ENCODE data around the gene SUOX.

DNA sequence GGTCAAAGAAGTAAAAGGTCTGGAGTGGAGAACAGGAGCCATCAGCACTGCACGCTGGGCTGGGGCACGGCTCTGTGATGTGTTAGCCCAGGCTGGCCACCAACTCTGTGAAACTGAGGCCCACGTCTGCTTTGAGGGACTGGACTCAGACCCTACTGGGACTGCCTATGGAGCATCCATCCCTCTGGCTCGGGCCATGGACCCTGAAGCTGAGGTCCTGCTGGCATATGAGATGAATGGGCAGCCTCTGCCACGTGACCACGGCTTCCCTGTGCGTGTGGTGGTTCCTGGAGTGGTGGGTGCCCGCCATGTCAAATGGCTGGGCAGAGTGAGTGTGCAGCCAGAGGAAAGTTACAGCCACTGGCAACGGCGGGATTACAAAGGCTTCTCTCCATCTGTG lies 7.1 kb downstream of the SUOX start:
- TF ChIP-seq, protein P1, sequence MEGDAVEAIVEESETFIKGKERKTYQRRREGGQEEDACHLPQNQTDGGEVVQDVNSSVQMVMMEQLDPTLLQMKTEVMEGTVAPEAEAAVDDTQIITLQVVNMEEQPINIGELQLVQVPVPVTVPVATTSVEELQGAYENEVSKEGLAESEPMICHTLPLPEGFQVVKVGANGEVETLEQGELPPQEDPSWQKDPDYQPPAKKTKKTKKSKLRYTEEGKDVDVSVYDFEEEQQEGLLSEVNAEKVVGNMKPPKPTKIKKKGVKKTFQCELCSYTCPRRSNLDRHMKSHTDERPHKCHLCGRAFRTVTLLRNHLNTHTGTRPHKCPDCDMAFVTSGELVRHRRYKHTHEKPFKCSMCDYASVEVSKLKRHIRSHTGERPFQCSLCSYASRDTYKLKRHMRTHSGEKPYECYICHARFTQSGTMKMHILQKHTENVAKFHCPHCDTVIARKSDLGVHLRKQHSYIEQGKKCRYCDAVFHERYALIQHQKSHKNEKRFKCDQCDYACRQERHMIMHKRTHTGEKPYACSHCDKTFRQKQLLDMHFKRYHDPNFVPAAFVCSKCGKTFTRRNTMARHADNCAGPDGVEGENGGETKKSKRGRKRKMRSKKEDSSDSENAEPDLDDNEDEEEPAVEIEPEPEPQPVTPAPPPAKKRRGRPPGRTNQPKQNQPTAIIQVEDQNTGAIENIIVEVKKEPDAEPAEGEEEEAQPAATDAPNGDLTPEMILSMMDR (IDR thresholded peaks at IDR 0.05) = no peak
- no peak for TF ChIP-seq POLR2A (IDR thresholded peaks at IDR 0.05)

All from uterus (tissue), 2 donors.